ENCODE data around the gene OGDH. TPM values are rescaled to one million over a fixed set of nuclear protein-coding genes. Genes with fewer than 3 reads are reported as not detected.

The OGDH gene
- total and polyA plus RNA-seq, 2 experiments from 2014 or later, result 13.5 to 76.9 TPM

- no peak overlapping the region for H3K27ac Mint-ChIP-seq
- H3K36me3 Mint-ChIP-seq (ENCODE audit: low read depth), result peaks cover 41% of the 10 kb centered on the region
- H3K4me2 ChIP-seq, result no peak overlapping the region
- H3K4me1 Mint-ChIP-seq, result no peaks in the 10 kb centered on the region
- H2AFZ ChIP-seq, result no peak overlapping the region
- H4K20me1 ChIP-seq (replicated peaks; ENCODE audit: insufficient read depth), result peaks cover 2% of the 10 kb centered on the region
- H3F3A ChIP-seq (replicated peaks; ENCODE audit: low read depth), result no peaks in the 10 kb centered on the region
- H3K79me2 ChIP-seq (replicated peaks; ENCODE audit: insufficient read depth), result 0 out of 2 replicates have a peak, but pooled peaks cover 6% of the 10 kb centered on the region
- H3K9me2 ChIP-seq (ENCODE audit: insufficient read depth), result no peaks in the 10 kb centered on the region
- ATAC-seq (no peak), DNase-seq (ENCODE audit: low spot score) (no peak)
- H3K9me3 Mint-ChIP-seq, result peaks cover 8% of the 10 kb centered on the region
- no peaks in the 10 kb centered on the region for H3K27me3 Mint-ChIP-seq (ENCODE audit: insufficient read depth, low read depth, poor library complexity)
- H3K36me3 ChIP-seq (ENCODE audit: insufficient read depth), result 0 out of 2 replicates have a peak, but pooled peaks cover 4% of the 10 kb centered on the region
- TF ChIP-seq ZNF331 (CRISPR knock-in tag; IDR thresholded peaks at IDR 0.05; ENCODE audit: low read depth) (no peak), NANOG (IDR thresholded peaks at IDR 0.05; ENCODE audit: borderline replicate concordance) (no peak), EZH2 (IDR thresholded peaks at IDR 0.05; ENCODE audit: low read depth, unreplicated experiment) (no peak), REST (IDR thresholded peaks at IDR 0.05; ENCODE audit: unreplicated experiment) (no peak), CTCF (conservative IDR thresholded peaks at IDR 0.05; ENCODE audit: low read depth in 2 of 2) (no peak), JUNB (IDR thresholded peaks at IDR 0.05; ENCODE audit: unreplicated experiment) (no peak), ZNF114 (CRISPR knock-in tag; IDR thresholded peaks at IDR 0.05) (no peak), EZH2phosphoT487 (IDR thresholded peaks at IDR 0.05; ENCODE audit: unreplicated experiment) (no peak), ZNF462 (CRISPR knock-in tag; IDR thresholded peaks at IDR 0.05) (no peak), STAT1 (IDR thresholded peaks at IDR 0.05; ENCODE audit: unreplicated experiment) (no peak)
- no peak overlapping the region for H3K4me3 ChIP-seq
- no peaks in the 10 kb centered on the region for H3K27me3 ChIP-seq (ENCODE audit: insufficient read depth)
- no peak overlapping the region for H3K4me3 Mint-ChIP-seq
- H3K4me1 ChIP-seq (ENCODE audit: insufficient read depth), result no peaks in the 10 kb centered on the region
- no peak overlapping the region for H3K27ac ChIP-seq (ENCODE audit: low read depth)
Measured at GRCh38 chr7:44655341-44655740, 48.9 kb downstream of the OGDH start.

Measured in GM23338 (cell line).